RWPE2 (cell line): Measurements from ENCODE around the gene EML6.

Source experiments
- ATAC-seq: fragments of 200-7000 bp; cut with Tn5 transposase; 3 replicates; pipeline ENCODE4 v1.9.1; 2021; ENCODE audit warnings: low read depth
- DNase-seq: peaks from one replicate; pipeline ENCODE4 v3.0.0-alpha.2; 2020; ENCODE audit warnings: low spot score
- H3K27ac ChIP-seq: fragments of 450-650 bp; 2 replicates; pipeline ENCODE4 v1.5.1; 2017; ENCODE audit warnings: mild to moderate bottlenecking; ENCODE audit not compliant: poor library complexity, severe bottlenecking
- H3K27me3 ChIP-seq: fragments of 250-450 bp; sonication (Bioruptor Pico); 2 replicates; pipeline ENCODE4 v1.5.1; 2021; ENCODE audit warnings: mild to moderate bottlenecking, moderate library complexity; ENCODE audit not compliant: insufficient read depth, poor library complexity, severe bottlenecking
- H3K36me3 ChIP-seq: fragments of 250-450 bp; sonication (Bioruptor Pico); 2 replicates; pipeline ENCODE4 v1.5.1; 2020; ENCODE audit warnings: low read depth, mild to moderate bottlenecking, moderate library complexity
- H3K4me1 ChIP-seq: fragments of 250-450 bp; sonication (Bioruptor Pico); 2 replicates; pipeline ENCODE4 v1.5.1; 2021; ENCODE audit warnings: mild to moderate bottlenecking, moderate library complexity; ENCODE audit not compliant: insufficient read depth, poor library complexity, severe bottlenecking
- H3K4me3 ChIP-seq: fragments of 250-450 bp; sonication (Bioruptor Pico); 2 replicates; pipeline ENCODE4 v1.5.1; 2021; ENCODE audit warnings: mild to moderate bottlenecking, moderate library complexity; ENCODE audit not compliant: severe bottlenecking
- H3K9me3 ChIP-seq: fragments of 250-450 bp; sonication (Bioruptor Pico); 2 replicates; pipeline ENCODE4 v1.5.1; 2021; ENCODE audit warnings: mild to moderate bottlenecking, moderate library complexity; ENCODE audit not compliant: severe bottlenecking
- CTCF ChIP-seq: fragments of 450-650 bp; IDR thresholded peaks from one replicate; pipeline ENCODE4 v1.5.1; 2017; ENCODE audit warnings: mild to moderate bottlenecking, moderate library complexity; ENCODE audit not compliant: poor library complexity, severe bottlenecking

Gene EML6

GRCh38 chr2:54862229-54862628, 138.8 kb downstream of the EML6 start:
- H3K36me3 ChIP-seq, result no peaks in the 10 kb centered on the region
- ATAC-seq (no peak), DNase-seq (no peak)
- H3K27ac ChIP-seq, result no peak overlapping the region
- H3K4me1 ChIP-seq, result no peaks in the 10 kb centered on the region
- no peaks in the 10 kb centered on the region for H3K27me3 ChIP-seq
- no peaks in the 10 kb centered on the region for H3K9me3 ChIP-seq
- H3K4me3 ChIP-seq, result no peak overlapping the region
- TF ChIP-seq CTCF, result no peak

GRCh38 chr2:54862742-54863141, 139.3 kb downstream of the EML6 start:
- Histone ChIP-seq H3K27ac (no peak overlapping the region), H3K4me3 (no peak overlapping the region), H3K9me3 (no peaks in the 10 kb centered on the region), H3K4me1 (no peaks in the 10 kb centered on the region), H3K27me3 (no peaks in the 10 kb centered on the region), H3K36me3 (no peaks in the 10 kb centered on the region)
- TF ChIP-seq CTCF, result no peak
- ATAC-seq, result no peak
- DNase-seq, result no peak

- no peaks in the 10 kb centered on the region for H3K27me3 ChIP-seq
- no peak for TF ChIP-seq CTCF
- no peak for DNase-seq
- H3K4me1 ChIP-seq, result no peaks in the 10 kb centered on the region
- no peaks in the 10 kb centered on the region for H3K36me3 ChIP-seq
- no peak overlapping the region for H3K4me3 ChIP-seq
- no peak overlapping the region for H3K27ac ChIP-seq
- H3K9me3 ChIP-seq, result no peaks in the 10 kb centered on the region
- no peak for ATAC-seq
Measured at GRCh38 chr2:54863660-54864059, 140.2 kb downstream of the EML6 start.

GRCh38 chr2:54864096-54864495, 140.6 kb downstream of the EML6 start:
- ATAC-seq (no peak), DNase-seq (no peak)
- H3K4me1 ChIP-seq, result no peaks in the 10 kb centered on the region
- H3K36me3 ChIP-seq, result no peaks in the 10 kb centered on the region
- no peaks in the 10 kb centered on the region for H3K27me3 ChIP-seq
- H3K9me3 ChIP-seq, result no peaks in the 10 kb centered on the region
- no peak overlapping the region for H3K4me3 ChIP-seq
- H3K27ac ChIP-seq, result no peak overlapping the region
- no peak for TF ChIP-seq CTCF

- Histone ChIP-seq H3K36me3 (no peaks in the 10 kb centered on the region), H3K4me1 (no peaks in the 10 kb centered on the region), H3K9me3 (no peaks in the 10 kb centered on the region), H3K4me3 (no peak overlapping the region), H3K27ac (no peak overlapping the region), H3K27me3 (no peaks in the 10 kb centered on the region)
- DNase-seq, result no peak
- ATAC-seq, result no peak
- TF ChIP-seq CTCF, result no peak
Measured at GRCh38 chr2:54864727-54865126, 141.3 kb downstream of the EML6 start.
